Neural progenitor cell (in vitro differentiated cells): Measurements from ENCODE around the gene SLCO4A1. TPM values are rescaled to one million over a fixed set of nuclear protein-coding genes. Genes with fewer than 3 reads are reported as not detected.
"Not testable (repeated sequence)": the region's sequence is repeated elsewhere in the genome, so short reads cannot be mapped to it uniquely, and the experiment has no call there.

ENCODE experiments used
- DNase-seq: peaks from one replicate; pipeline ENCODE4 v3.0.0-alpha.2; 2016; ENCODE audit warnings: low spot score
- H2AFZ ChIP-seq: fragments of 200-600 bp; sonication (generic); replicated peaks from 2 replicates; pipeline ENCODE4 v1.6.1; 2016; ENCODE audit warnings: antibody characterized with exemption
- H3F3A ChIP-seq: fragments of 200-600 bp; sonication (generic); 2 replicates; pipeline ENCODE4 v1.6.1; 2016; ENCODE audit warnings: antibody characterized with exemption, low read depth
- H3K27ac ChIP-seq: fragments of 200-600 bp; sonication (generic); 2 replicates; pipeline ENCODE4 v1.5.1; 2016; ENCODE audit warnings: mild to moderate bottlenecking
- H3K27me3 ChIP-seq: fragments of 200-600 bp; sonication (generic); 2 replicates; pipeline ENCODE4 v1.6.1; 2016; ENCODE audit warnings: mild to moderate bottlenecking, moderate library complexity
- H3K36me3 ChIP-seq: fragments of 200-600 bp; sonication (generic); 2 replicates; pipeline ENCODE4 v1.5.1; 2016
- H3K4me1 ChIP-seq: fragments of 200-600 bp; sonication (generic); 2 replicates; pipeline ENCODE4 v1.6.1; 2016; ENCODE audit warnings: mixed run types
- H3K4me2 ChIP-seq: fragments of 200-600 bp; sonication (generic); 2 replicates; pipeline ENCODE4 v1.6.1; 2016
- H3K4me3 ChIP-seq: fragments of 200-600 bp; sonication (generic); 2 replicates; pipeline ENCODE4 v1.5.1; 2016
- H3K79me2 ChIP-seq: fragments of 200-600 bp; sonication (generic); 2 replicates; pipeline ENCODE4 v1.6.1; 2016; ENCODE audit warnings: low read depth
- H3K9ac ChIP-seq: fragments of 200-600 bp; sonication (generic); 2 replicates; pipeline ENCODE4 v1.6.1; 2016
- H3K9me3 ChIP-seq: fragments of 200-600 bp; sonication (generic); 2 replicates; pipeline ENCODE4 v1.5.1; 2016; ENCODE audit warnings: low read depth
- H4K20me1 ChIP-seq: fragments of 200-600 bp; sonication (generic); 2 replicates; pipeline ENCODE4 v1.6.1; 2016; ENCODE audit warnings: low read depth
- H3K27ac Mint-ChIP-seq: 3 replicates; pipeline ENCODE4 v1.8.0; 2021; ENCODE audit warnings: mixed read lengths
- H3K27me3 Mint-ChIP-seq: 2 replicates; pipeline ENCODE4 v1.8.0; 2022; ENCODE audit warnings: low read depth, mild to moderate bottlenecking, inconsistent platforms, moderate library complexity, mixed read lengths; ENCODE audit not compliant: insufficient read depth
- H3K36me3 Mint-ChIP-seq: 3 replicates; pipeline ENCODE4 v1.8.0; 2021; ENCODE audit warnings: mixed read lengths
- H3K4me1 Mint-ChIP-seq: 3 replicates; pipeline ENCODE4 v1.8.0; 2021; ENCODE audit warnings: mixed read lengths
- H3K4me3 Mint-ChIP-seq: 3 replicates; pipeline ENCODE4 v1.8.0; 2021; ENCODE audit warnings: mild to moderate bottlenecking, moderate library complexity, mixed read lengths
- H3K9me3 Mint-ChIP-seq: 3 replicates; pipeline ENCODE4 v1.8.0; 2020; ENCODE audit warnings: mixed read lengths
- EZH2 ChIP-seq: fragments of 200-600 bp; sonication (generic); IDR thresholded peaks from 2 replicates; pipeline ENCODE4 v1.6.1; 2017; ENCODE audit warnings: antibody characterized with exemption, mild to moderate bottlenecking, moderate library complexity
- EZH2phosphoT487 ChIP-seq: fragments of 200-600 bp; sonication (generic); IDR thresholded peaks from 2 replicates; pipeline ENCODE4 v1.6.1; 2017; ENCODE audit warnings: antibody characterized with exemption
- total RNA-seq: library from RNA; depleted of rRNA; stranded (reverse); fragments of >200 nt; gene quantifications from 2 replicates; pipeline ENCODE4 v1.2.3, GENCODE V29; 2015; ENCODE audit warnings: low replicate concordance
- TF ChIP-seq, protein P1 (sequence below): fragments of 200-600 bp; sonication (generic); IDR thresholded peaks from 2 replicates; pipeline ENCODE4 v1.5.1; 2017; ENCODE audit warnings: antibody characterized with exemption, mild to moderate bottlenecking

SLCO4A1 gene
- total RNA-seq, 1 donor from 2014 or later, result 0.88 TPM

DNA sequence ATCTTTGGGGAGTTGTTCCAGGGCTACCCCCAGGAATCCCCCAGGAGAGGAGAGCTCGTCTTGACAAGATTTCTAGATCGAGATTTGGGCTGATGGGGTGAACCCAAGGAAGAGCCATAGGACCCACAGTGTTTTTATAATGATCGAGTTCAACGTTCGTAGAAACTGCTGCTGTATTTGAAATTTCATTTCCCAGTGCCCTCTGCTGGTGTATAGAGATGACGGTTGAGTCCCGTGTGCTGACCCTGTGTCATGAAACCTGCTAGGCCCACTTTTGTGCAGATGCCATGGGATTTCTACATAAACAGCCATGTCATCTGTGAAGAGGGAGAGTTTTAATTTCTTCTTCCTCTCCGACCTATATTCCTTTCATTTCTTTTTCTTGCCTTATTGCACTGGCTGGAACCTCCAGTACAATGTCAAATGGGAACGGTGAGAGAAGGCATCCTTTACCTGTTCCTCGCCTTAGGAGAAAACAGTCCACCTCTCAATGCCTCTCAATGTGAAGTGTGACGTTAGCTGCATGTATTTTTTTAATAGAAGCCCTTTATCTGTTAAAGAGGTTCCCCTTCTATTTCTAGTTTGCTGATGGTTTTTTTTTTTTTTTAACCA is 37.8 kb downstream of the SLCO4A1 start:
- H3K9ac ChIP-seq, result no peak overlapping the region
- H3K79me2 ChIP-seq, result no peaks in the 10 kb centered on the region
- Mint-ChIP-seq H3K9me3 (peaks cover 19% of the 10 kb centered on the region), H3K4me1 (peaks cover 6% of the 10 kb centered on the region), H3K4me3 (no peak overlapping the region), H3K27me3 (peaks cover 20% of the 10 kb centered on the region), H3K27ac (peak overlapping the region; percentile 86), H3K36me3 (no peaks in the 10 kb centered on the region)
- no peak overlapping the region for H2AFZ ChIP-seq
- H3K27ac ChIP-seq, result no peak overlapping the region
- peaks cover 4% of the 10 kb centered on the region for H3K9me3 ChIP-seq
- no peaks in the 10 kb centered on the region for H3F3A ChIP-seq
- no peaks in the 10 kb centered on the region for H3K36me3 ChIP-seq
- DNase-seq, result no peak
- TF ChIP-seq, protein P1, sequence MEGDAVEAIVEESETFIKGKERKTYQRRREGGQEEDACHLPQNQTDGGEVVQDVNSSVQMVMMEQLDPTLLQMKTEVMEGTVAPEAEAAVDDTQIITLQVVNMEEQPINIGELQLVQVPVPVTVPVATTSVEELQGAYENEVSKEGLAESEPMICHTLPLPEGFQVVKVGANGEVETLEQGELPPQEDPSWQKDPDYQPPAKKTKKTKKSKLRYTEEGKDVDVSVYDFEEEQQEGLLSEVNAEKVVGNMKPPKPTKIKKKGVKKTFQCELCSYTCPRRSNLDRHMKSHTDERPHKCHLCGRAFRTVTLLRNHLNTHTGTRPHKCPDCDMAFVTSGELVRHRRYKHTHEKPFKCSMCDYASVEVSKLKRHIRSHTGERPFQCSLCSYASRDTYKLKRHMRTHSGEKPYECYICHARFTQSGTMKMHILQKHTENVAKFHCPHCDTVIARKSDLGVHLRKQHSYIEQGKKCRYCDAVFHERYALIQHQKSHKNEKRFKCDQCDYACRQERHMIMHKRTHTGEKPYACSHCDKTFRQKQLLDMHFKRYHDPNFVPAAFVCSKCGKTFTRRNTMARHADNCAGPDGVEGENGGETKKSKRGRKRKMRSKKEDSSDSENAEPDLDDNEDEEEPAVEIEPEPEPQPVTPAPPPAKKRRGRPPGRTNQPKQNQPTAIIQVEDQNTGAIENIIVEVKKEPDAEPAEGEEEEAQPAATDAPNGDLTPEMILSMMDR, result no peak
- TF ChIP-seq EZH2phosphoT487 (no peak), EZH2 (no peak)
- no peak overlapping the region for H3K4me2 ChIP-seq
- no peaks in the 10 kb centered on the region for H3K27me3 ChIP-seq
- no peak overlapping the region for H3K4me3 ChIP-seq
- no peaks in the 10 kb centered on the region for H4K20me1 ChIP-seq
- H3K4me1 ChIP-seq, result no peaks in the 10 kb centered on the region

DNA sequence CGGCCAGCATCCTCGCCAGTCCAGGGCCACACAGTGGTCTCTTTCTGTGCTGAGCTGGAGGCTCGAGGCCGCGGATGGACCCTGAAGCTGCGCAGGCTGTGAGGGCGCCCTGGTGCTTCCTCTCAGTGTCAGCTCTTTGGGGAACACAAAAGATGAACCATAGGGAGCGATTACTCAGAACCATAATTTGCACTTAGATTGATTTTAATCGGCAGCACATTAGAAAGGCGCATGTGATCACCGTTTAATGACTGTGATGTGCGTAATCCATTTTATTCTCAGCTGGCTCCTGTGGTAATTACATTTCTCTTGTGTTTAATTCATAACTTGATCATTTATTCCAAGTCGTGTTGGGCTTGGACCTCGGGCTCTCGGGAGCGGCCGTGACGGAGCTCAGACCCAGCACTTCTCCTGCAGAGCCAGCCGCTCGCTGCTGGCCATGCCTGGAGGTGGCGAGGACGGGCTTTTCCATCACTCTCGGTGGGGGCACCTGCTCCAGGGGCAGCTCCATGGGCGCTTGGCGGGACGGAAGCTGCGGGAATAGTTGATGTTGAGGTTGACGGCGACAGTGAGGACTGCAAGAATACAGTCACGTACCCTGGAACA is 40.7 kb downstream of the SLCO4A1 start:
- Histone ChIP-seq H3F3A (peaks cover 9% of the 10 kb centered on the region), H3K9ac (no peak overlapping the region), H3K4me2 (no peak overlapping the region), H3K9me3 (peaks cover 4% of the 10 kb centered on the region), H3K79me2 (no peaks in the 10 kb centered on the region), H3K36me3 (no peaks in the 10 kb centered on the region), H3K4me3 (no peak overlapping the region), H2AFZ (no peak overlapping the region), H3K27me3 (no peaks in the 10 kb centered on the region), H3K27ac (no peak overlapping the region), H3K4me1 (peaks cover 15% of the 10 kb centered on the region), H4K20me1 (peaks cover 3% of the 10 kb centered on the region)
- H3K4me1 Mint-ChIP-seq, result peaks cover 26% of the 10 kb centered on the region
- no peaks in the 10 kb centered on the region for H3K36me3 Mint-ChIP-seq
- TF ChIP-seq EZH2, result no peak
- TF ChIP-seq, protein P1, result no peak
- TF ChIP-seq EZH2phosphoT487, result no peak
- no peak overlapping the region for H3K4me3 Mint-ChIP-seq
- peaks cover 22% of the 10 kb centered on the region for H3K27me3 Mint-ChIP-seq
- H3K27ac Mint-ChIP-seq, result no peak overlapping the region
- DNase-seq, result no peak
- peaks cover 21% of the 10 kb centered on the region for H3K9me3 Mint-ChIP-seq

DNA sequence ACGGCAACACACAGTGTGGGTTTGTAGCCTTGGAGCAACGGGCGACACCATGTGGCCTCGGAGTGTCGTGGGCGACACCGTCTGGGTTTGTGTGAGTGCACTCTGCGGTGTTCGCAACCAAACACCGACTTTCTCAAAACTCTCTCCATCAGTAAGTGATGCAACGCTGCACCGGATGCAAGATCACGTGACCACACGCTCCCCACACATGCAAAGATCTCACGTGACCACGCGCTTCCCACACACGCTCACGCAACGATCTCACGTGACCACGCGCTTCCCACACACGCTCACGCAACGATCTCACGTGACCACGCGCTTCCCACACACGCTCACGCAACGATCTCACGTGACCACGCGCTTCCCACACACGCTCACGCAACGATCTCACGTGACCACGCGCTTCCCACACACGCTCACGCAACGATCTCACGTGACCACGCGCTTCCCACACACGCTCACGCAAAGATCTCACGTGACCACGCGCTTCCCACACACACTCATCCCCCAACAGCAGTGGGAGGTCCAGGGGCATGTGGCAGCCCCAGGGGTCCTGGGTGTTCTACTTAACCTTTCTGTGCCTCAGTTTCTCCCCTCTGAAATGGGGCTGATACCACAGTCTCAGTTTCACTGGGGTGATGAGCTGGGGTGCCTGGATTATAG is 41.5 kb downstream of the SLCO4A1 start:
- not testable (repeated sequence) for H3K27ac Mint-ChIP-seq, H3F3A ChIP-seq, H4K20me1 ChIP-seq, H3K27ac ChIP-seq, DNase-seq, H3K9me3 ChIP-seq, H2AFZ ChIP-seq, H3K4me3 ChIP-seq, H3K4me2 ChIP-seq, H3K79me2 ChIP-seq, H3K36me3 ChIP-seq, H3K4me3 Mint-ChIP-seq, H3K9ac ChIP-seq, H3K27me3 ChIP-seq, H3K36me3 Mint-ChIP-seq
- Mint-ChIP-seq H3K27me3 (peaks cover 19% of the 10 kb centered on the region), H3K9me3 (peaks cover 18% of the 10 kb centered on the region), H3K4me1 (peaks cover 28% of the 10 kb centered on the region)
- peaks cover 19% of the 10 kb centered on the region for H3K4me1 ChIP-seq

DNA sequence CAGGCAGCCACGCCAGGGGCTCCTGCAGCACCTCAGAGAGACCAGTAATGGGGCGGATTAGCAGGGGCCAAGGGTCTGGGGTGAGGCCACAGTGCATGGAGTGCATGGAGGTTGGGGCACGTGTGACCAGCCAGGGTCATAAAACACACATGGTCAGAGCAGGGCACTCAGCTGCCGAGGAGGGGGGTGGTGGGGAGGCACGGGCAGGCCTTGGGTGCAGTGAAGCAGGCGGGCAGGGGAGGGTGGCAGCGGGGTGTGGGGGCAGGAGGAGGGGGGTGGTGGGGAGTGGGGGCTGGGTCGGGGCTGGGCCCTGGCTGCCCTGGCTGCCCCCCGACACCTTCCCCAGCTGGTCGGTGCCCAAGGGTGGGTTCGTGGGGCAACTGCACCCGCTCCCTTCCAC is 42.7 kb downstream of the SLCO4A1 start:
- H4K20me1 ChIP-seq, result peaks cover 3% of the 10 kb centered on the region
- Mint-ChIP-seq H3K4me3 (no peak overlapping the region), H3K4me1 (peaks cover 30% of the 10 kb centered on the region), H3K9me3 (peaks cover 13% of the 10 kb centered on the region), H3K27me3 (peaks cover 19% of the 10 kb centered on the region), H3K27ac (no peak overlapping the region), H3K36me3 (no peaks in the 10 kb centered on the region)
- H3F3A ChIP-seq, result peaks cover 9% of the 10 kb centered on the region
- H3K27me3 ChIP-seq, result no peaks in the 10 kb centered on the region
- H3K27ac ChIP-seq, result no peak overlapping the region
- no peak overlapping the region for H3K4me3 ChIP-seq
- TF ChIP-seq EZH2phosphoT487 (no peak), EZH2 (no peak)
- TF ChIP-seq, protein P1, result no peak
- no peak overlapping the region for H3K9ac ChIP-seq
- no peak overlapping the region for H3K4me2 ChIP-seq
- H3K9me3 ChIP-seq, result no peaks in the 10 kb centered on the region
- DNase-seq, result no peak
- H3K4me1 ChIP-seq, result peaks cover 24% of the 10 kb centered on the region
- no peaks in the 10 kb centered on the region for H3K36me3 ChIP-seq
- H3K79me2 ChIP-seq, result no peaks in the 10 kb centered on the region
- H2AFZ ChIP-seq, result no peak overlapping the region
